Measurements from ENCODE around the gene C2orf80.

DNA sequence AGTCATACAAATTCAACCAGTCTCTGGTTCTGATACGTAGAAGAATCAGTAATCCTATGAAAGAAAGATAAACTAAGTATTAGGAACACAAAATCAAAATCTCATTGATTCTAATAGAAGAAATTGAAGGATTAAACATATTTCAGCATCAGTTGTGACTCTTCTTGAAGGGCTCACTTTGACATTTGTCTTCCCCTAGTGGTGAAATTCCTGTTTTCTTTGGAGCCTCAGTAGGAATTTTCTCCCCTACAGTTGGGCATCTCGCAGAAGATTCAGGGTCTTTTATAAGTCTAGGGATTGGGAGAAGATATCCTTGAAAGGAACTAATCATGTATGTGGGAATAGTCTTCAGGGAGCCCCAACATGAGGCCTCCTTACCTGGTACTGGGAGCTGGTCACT is 41.0 kb downstream of the C2orf80 start:
- TF ChIP-seq CTCF (IDR thresholded peaks at IDR 0.05; ENCODE audit: low read length) (no peak), EZH2 (IDR thresholded peaks at IDR 0.05; ENCODE audit: borderline replicate concordance, low read length) (no peak)

All from OCI-LY1 (cell line).